HG03139 (cell line): Measurements from ENCODE around the gene TSHZ1.

Experiments used
- ATAC-seq: cut with Tn5 transposase; IDR thresholded peaks from one replicate; pipeline ENCODE4 v1.9.1; 2021; ENCODE audit not compliant: unreplicated experiment

TSHZ1 gene

DNA sequence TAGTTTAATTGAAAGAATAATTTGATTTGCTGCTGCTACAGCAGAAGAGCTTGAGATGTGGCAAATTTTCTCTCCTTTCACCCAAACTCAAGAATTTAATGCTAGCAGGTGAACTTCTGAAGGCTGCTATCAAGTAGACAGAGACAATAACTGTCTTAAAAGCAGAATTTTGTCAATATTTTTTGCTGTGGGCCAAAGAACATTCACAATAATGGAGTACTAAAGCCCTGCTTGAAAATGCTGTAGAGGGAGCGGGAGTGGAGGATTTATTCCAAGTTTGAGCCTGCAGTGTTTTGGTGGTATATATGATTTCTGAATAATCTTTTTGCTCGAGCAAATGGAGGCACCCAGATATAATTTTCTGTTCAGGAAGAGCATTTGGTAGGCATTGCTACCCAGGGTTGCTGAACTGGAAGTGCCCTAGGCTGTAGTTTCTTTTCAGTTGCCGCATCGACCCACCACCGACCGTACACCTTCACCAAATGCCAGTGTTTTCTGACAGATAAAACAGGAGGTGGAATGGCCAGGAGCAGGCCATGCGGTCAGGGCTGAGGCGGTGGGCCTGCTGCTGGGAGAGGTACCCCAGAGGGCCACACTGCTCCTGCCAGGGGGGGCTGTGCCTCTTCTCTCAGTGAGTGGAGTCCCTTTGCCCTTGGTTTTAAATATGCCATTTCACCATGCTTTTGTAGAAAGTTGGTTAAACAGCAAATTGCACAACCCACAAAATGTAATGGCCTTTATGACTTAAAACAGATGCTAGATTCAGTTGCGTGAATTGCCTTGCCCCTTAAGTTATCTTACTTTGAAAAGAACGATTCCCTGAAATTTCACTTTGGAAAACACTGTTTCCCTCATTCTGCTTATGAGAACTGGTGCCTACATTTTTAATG, 36.4 kb downstream of the TSHZ1 start:
- ATAC-seq: no peak

DNA sequence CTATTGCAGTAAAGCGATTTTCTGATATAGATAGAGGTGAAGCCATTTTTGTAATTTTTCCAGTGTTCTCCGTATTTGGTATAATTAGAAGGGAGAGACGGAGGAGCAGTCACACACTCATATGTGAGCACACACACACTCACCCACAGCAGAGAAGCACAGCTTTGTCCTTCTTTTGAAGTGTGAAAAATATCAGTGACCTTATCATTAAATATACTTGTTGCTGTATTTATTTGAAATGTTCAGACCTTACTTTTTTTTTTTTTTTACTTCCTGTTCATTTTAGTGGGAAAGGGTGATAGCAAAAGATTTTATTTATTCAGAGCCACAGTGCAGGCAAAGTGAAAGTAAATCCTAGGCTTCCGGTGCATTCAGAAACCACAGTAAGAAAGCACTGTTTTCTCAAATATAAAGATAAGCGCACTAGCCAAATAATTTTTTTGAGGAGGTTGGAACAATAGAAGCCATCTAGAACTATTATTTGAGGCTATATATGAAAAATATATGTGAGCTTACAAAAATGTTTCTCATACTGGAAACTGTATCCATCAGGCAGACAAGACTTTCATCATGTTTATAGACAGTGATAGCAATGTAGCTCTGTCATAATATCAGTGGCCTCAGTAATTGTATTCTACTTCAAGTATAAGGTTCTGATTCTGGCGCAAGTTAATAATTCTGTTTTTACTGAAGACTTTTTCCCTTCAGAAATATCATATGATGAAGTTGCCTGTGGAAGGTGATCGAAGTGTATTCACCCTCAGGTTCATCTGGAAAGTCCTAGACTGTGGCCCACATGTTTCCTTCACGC, 37.2 kb downstream of the TSHZ1 start:
- no peak for ATAC-seq

DNA sequence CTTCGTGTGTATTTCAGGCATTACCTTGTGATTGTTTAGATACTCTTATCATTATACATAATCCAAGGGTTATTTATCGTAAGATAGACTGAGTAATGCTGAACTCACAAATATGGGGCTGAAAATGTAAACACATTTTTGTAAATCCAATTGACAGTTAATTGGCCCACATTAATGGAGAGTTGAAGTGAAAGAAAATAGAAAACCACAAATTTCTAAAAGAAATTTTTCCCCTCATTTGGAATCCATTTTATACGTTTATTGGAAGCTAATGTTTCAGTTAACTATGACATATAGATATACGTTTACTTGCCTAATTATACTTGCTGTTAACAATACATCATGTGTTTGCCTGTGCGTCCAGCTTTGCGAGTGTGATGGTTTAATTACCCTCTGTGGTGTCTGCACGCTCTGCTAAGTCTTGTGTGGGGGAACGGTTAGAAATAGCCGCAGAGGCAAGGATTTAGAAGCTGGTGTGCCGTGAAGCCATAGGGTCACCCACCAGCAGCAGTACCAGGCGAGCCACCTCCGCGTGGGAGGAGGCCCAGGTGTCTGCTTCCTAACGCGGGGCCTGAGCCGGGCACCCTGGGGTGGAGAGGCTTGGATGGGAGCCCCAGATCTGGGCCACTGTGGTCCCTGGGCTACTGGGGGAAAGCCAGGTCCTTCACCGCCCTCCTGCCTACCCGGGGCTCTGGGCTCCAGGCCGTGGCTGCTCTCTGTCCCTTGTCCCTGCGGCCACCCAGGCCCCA, 38.0 kb downstream of the TSHZ1 start:
- ATAC-seq: no peak

DNA sequence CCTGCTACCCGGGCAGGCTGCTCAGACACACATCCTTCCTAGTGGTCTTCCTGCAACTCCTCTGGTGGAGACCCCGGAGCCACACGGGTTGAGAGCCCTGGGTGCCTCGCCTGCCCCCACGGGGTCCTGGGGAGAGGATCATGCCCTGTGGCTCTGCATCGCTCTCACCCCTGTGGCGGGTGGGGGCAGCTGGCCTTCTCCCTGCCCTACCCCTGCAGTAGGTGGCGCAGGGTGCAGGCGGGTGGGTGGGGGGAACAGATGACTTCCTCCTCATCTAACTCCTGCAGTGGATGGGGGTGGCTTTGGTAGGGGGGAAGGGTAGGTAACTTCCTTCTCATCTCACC, 38.5 kb downstream of the TSHZ1 start:
- no peak for ATAC-seq

DNA sequence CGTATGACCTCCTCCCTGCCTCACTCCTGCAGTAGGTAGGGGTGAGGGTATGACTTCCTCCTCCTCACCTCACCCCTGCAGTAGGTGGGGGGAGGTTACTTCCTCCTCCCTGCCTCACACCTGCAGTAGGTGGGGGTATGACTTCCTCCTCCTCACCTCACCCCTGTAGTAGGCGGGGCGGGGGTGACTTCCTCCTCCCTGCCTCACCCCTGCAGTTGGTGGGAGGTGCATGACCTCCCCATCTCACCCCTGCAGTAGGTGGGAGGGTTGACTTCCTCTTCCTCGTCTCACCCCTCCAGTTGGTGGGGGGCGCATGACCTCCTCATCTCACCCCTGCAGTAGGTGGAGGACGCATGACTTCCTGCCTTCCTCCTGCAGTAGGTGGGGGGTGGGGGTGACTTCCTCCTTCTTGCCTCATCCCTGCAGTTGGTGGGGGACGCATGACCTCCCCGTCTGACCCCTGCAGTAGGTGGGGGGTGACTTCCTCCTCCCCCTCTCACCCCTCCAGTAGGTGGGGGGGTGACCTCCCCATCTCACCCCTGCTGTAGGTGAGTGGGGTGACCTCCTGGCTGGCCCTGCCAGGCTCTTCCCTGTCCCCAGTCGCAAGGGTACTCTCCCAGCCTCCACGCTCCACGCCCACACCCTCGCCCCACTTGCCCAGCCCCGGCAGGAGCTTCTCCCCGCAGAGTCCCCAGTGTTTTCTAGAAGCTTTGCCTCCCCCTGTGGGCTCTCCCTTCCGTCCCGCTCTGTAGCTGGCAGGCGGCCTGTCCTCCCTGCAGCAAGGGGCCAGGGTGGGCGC, 39.3 kb downstream of the TSHZ1 start:
- no peak for ATAC-seq

DNA sequence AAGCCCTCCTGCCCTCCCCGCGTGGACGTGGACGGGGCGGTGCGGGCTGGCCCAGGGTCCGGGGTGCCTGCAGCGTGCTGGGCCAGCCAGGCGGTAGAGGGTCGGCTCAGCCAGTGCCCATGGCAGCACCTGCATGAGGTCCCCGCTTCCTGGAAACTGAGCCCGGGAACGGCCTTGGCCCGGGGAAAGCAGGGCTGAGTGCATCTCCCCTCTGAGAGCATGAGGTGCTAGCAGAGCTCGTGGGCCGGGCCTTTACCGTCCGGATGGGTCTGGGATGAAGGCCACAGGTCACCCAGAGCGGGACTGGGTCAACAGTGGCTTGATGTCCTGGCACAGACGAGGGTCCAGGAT, 39.8 kb downstream of the TSHZ1 start:
- ATAC-seq: no peak

DNA sequence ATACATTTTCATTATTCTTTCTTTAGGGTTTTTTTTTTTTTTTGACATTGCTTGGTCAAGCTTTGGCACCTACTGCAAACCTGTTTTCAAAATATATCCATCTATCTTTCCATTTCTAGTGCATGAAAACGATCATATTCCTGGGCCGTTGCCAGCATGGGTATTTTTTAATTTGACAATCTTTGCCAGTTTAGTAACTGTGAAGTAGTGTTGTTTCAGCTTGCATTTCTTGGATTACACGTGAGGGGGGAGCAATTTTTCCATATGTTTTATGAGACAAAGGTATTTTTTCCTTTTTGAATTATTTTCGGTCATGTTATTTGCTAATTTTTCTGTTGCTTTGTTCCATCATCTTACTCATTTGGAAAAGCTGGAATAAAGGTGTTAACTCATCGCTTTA, 40.9 kb downstream of the TSHZ1 start:
- no peak for ATAC-seq

DNA sequence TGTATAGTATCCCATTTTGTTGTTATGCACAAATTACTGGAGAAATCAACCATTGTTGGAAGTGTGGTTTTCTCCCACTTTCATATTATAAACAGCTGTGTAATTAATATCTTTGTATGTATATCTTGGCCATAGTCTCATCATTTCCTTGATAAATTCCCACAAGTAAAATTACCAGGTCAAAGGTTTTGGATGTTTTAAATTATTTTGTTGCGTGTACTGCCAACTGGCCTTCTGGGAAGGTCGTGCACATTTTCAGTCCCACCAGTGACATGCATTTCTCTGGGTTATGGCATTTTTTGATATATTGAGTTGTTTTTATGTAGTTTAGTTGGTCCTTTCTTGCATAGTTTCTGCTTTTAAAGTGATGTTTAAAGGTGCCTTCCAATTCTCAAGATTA, 41.5 kb downstream of the TSHZ1 start:
- ATAC-seq: no peak

DNA sequence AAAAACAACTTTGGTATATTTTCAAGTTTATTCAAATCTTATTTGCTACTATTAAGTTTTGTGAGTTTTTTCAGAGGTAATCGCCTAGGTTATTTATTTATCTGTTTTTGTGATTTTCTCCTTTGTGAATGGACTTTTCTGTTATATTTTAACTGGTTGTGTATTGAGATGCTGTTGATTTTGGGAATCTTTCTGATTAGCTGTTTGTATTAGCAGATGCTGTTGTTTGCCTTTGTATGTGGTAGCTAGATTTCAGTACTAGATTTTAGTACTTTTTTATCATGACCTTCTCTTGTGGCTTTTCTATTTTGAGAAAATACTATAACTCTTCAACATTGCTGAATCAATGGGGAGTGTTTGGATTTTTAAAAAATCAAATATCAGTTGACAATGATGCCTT, 42.4 kb downstream of the TSHZ1 start:
- ATAC-seq: no peak

DNA sequence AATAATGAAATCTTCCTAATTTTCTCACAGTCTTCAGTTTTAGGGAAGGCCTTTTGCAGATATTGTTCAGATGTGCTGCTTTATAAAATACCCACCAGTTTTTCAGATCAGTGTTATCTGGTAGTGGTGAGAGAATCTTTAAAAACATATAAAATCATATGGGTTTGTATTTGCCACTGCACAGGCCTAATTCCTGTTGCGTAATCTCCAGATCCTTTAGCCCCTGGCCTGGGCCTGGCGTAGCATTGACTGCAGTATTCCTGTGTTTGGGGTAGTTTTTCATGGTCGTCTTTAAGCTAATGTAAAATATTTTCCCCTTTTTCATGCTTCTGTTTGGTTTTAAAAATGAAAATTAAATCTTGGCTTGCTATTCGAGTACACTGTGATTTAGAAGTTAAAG, 43.2 kb downstream of the TSHZ1 start:
- ATAC-seq: no peak

DNA sequence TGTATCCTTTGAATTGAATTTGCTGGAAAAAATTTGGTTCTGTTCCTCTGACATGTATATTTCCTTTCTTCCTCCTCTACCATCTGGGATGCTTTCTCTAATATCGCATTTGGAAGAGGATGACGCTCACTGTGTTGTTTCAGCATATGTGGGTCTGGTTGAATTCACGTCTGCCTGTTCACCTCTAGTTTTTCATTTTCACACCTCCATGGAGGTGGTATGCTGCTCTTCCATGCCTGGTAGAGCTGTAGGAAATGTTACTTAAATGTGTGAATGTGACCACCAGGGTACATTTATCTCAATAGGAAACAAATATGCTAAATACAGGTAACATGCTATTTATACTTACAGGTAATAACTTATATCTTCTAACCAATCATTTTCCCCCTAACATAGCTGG, 44.5 kb downstream of the TSHZ1 start:
- ATAC-seq: no peak

DNA sequence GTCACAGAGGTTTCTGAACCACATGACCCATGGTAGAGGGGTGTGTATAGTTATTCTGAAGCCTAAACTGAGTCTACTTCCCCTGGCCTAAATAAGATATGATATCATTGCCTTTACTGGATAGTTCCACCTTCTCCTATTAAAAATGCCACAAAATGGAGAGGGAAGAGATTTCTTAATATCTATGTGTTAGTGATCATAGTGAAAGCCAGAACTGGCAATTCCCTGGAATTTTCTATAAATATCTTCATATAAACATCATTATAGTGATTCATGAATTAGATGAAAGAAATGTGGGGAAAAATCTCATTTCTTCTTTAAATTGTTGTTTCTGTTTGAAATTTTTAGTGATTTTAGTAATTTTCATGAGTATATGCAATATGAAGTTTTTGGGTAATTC, 45.8 kb downstream of the TSHZ1 start:
- ATAC-seq: no peak

DNA sequence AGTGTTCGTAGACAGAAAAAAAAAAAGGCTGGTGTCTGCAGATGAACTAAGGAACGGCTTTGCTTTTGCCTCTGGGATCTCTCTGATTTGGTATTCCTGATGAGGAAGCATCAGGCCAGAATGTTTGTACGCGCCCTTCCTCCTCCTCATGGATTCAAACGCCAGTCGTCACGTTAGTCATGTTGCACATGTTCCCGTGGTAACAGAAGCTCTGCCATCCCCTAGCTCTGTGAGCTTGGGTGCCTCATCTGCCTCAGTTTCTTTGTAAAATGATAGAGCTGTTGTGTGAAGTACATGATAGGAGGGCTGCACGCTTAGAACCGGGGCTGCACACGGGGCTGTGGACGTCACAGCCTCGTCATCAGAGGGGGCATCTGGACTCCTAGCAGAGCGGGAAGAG, 47.0 kb downstream of the TSHZ1 start:
- ATAC-seq: no peak

DNA sequence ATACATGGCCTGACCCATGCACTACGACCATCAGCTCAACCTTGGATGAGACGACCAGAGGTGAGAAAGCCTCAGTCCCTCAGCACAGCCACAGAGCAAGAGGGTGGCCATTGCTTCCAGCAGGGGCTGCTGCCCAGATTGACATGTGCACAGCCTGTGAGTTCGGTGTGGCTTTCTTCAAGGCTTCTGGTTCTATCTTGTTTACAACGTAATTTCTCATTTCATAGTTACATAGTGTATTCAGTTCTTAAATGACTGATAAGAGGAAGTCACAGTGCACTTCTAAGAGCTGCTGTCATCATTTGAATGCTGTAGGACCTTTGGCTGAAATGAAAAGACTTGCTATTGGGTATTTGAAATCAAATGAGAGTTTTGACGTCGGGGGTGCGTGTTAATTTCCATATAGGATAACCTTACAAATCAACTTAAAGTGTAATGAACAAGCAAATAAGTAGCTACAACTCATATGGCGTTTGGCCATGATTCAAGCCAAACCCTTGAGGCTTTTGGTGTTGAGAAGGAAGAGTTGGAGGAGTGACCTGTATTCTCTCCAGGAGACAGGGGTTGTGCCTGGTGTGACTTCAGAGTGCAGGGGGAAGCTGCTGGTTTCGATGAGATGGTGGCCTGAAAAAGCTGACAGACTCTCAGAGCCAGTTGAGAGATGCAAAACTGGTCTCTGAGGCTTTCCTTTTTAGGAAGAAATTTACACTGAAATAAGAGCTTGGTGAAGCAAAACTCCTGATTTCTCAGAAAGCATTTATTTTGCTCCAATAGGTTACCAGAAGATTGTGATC, 51.0 kb downstream of the TSHZ1 start:
- peak; percentile 63 for ATAC-seq

DNA sequence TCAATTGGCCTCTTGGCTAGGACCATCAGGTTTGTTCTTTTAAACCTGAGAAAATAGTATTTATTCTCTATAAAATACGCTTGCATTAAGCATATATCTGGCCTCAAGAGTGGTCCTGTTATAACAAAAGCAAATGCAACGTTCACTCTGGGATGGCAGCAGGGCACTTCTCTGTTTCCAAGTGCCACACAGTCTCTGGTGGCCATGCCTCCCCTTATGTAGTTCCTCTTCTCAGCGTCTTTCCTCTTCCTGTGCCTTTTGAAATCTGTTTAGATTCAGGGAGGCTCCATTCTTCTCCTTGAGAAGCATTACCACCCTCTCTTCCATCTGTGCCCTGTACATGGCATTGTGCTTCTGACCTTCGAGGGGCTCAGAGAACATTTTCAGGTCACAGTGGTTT, 51.9 kb downstream of the TSHZ1 start:
- no peak for ATAC-seq

DNA sequence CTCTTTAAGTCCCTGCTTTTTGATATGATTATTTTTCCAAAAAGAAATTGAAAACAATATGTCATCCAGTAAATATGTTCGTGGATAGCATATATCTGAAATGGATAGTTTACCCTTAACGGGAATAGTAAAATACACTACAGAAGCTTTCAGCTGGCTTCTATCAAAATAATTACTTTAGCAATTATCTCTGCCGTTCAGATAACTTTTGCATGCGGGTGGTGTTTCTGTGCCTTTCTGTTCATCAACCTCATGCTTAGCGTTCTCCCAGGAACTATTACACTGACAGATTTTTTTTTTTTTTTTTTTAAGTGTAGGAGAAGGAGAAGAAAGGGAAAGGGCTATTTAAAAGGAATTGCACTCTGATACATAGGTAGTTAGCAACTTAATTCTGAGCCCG, 53.6 kb downstream of the TSHZ1 start:
- no peak for ATAC-seq

DNA sequence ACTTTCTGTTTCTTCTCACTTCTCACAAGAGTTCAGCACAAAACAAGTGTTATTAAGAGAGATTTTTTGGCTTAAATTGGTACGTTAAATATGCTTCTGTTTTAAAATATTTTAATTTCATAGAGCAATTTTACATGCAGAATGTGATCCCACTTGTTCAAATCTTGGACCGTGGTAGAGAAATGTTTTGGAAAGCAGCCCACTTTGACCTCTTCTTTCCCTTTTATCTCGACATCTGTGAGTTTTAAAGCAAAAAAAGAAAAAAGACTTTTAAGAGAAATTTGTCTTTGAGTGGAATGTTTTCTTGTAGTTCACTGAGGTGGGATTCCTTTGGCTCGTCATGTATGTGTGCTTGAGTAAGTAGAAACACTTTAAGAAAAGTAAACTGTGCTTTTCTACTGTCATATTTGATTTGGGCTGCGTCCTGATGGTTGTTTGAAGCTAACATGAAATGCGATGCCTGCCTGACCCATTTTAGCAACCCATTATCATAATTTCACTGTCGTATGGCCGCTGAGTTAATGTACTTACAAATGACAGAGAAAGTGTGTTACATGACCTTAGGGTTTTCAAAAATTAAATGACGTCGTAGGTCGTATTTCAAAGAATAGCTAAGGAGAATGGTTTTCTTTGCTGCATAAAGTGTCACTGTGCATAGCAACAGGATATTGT, 54.5 kb downstream of the TSHZ1 start:
- ATAC-seq: no peak

DNA sequence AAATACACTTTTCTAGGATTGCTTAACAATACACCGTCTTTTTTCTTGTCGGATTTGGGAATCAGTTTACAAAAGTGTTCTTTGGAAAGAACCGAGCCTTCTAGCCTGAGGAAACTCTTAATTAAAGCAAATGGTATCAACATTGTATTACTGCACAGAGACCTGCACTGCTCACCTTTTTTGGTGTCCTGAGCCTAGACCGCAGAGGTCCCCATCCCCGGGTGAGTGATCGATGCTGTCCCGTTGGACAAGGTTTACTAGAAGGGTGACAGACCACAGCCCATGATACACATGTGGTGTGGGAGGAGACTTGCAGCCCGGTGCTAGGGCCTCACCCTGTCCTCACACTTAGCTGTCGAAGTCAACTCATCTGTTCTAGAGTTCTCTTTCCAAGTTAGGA, 55.3 kb downstream of the TSHZ1 start:
- no peak for ATAC-seq

DNA sequence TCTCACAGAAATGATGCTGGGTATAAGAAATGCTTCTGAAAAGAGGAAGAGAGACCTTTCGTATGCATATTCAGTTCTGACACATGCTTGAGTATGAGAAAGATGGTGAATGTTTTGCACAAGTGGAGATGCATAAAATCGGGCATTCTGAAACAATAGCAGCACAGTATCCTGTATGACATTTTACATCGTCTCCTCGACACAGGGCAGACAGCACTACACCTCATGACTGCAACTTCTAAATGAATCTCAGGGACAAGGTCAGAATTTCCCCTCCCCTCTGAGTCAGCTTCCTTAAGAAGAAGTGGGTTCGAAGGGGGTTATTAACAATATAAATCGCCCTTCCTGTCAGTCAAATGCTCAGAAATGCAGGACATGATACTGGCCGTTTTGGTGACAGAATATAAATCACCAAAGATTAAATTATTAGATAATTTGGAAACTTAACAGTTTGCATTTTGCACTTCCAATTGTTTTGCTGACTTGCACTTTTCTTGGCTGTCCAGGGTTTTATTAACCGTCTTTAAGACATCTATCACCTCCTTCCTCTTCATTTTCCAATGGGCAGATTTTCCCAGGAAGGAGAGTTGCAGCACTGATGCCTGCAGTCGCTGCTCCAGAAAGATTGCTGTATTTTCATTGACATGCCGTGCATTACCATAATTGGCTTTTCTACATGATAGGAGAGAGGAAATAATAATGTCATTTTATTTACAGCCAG, 57.2 kb downstream of the TSHZ1 start:
- no peak for ATAC-seq
